HAP-1 (cell line): ENCODE measurements around the gene TOP2B.

Experiments
- DNase-seq, 2 experiments: peaks; one replicate each; pipeline ENCODE4 v3.0.0-alpha.2; 2016 to 2020; ENCODE audit warnings: low spot score in 2 of 2
- H3K27me3 ChIP-seq: fragments of 250-450 bp; sonication (Bioruptor Pico); 2 replicates; pipeline ENCODE4 v1.5.1; 2020; ENCODE audit warnings: low read depth, mild to moderate bottlenecking, moderate library complexity
- H3K36me3 ChIP-seq: fragments of 250-450 bp; sonication (Bioruptor Pico); replicated peaks from 2 replicates; pipeline ENCODE4 v1.5.1; 2020; ENCODE audit warnings: mild to moderate bottlenecking
- H3K4me1 ChIP-seq: fragments of 250-450 bp; sonication (Bioruptor Pico); 2 replicates; pipeline ENCODE4 v1.5.1; 2020; ENCODE audit warnings: mild to moderate bottlenecking
- H3K4me3 ChIP-seq: fragments of 250-450 bp; sonication (Bioruptor Pico); 2 replicates; pipeline ENCODE4 v1.5.1; 2020; ENCODE audit warnings: mild to moderate bottlenecking, moderate library complexity
- H3K9me3 ChIP-seq: fragments of 250-450 bp; sonication (Bioruptor Pico); 2 replicates; pipeline ENCODE4 v1.5.1; 2020; ENCODE audit warnings: mild to moderate bottlenecking, moderate library complexity
- in situ Hi-C: fragments of 300-500 bp; cut with MboI; formaldehyde crosslinking; loops from 3 replicates; pipeline ENCODE4 v1.14.3; 2020; ENCODE audit warnings: low sequenced_read_pairs, inconsistent platforms, mixed read lengths

TOP2B gene

DNA sequence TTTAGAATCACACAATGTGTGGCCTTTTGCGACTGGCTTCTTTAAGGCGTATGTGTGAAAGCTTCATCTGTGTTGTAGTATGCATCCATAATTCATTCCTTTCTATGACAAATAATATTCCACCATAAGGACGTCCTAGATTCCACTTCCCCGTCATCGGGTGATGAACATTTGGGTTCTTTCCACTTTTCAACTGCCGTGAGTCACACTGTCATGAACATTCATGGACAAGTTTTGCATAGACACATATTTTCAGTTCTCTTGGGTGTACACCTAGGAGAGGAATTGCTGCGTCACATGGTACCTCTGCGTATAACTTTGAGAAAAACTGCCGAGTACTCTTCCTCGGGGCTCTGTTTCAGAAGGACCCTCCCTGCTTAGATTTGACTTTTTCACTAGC lies 97.3 kb downstream of the TOP2B start:
- in situ Hi-C loops = no loop called here
- no peaks in the 10 kb centered on the region for H3K9me3 ChIP-seq
- H3K4me3 ChIP-seq = no peak overlapping the region
- no peaks in the 10 kb centered on the region for H3K27me3 ChIP-seq
- H3K4me1 ChIP-seq = no peaks in the 10 kb centered on the region; the same call in 1 of the 2 replicates
- no peaks in the 10 kb centered on the region for H3K36me3 ChIP-seq
- no peak for DNase-seq

DNA sequence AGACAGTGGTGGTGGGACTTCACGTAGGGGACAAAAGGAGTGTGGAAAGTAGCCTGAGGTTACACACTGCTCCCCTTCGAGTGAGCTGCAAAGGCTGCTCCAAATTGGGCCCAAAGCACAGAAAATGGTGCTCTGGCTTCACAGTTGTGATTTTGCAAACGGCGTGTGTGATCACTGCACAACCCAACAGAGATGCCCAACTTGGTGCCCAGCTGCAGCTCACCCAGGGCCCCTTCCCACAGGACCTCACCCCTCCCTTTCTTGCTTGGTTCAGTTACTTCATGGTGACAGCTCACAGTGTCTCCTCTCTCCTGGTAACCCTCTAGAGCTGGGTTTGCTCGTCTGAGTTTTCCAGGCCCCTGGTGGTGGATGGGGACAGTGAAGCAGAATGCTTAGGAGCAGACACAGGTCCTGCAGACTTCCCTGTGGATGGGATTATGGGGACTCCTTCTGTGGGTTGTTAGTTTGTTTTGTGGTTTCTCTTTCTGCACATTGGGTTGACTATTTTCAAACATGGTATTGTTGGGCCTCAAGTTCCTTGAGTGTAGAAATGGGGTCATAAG lies 98.3 kb downstream of the TOP2B start:
- no peaks in the 10 kb centered on the region for H3K36me3 ChIP-seq
- in situ Hi-C loops = no loop called here
- no peak overlapping the region for H3K4me3 ChIP-seq
- no peaks in the 10 kb centered on the region for H3K9me3 ChIP-seq
- H3K4me1 ChIP-seq = no peaks in the 10 kb centered on the region; the same call in 1 of the 2 replicates
- no peak for DNase-seq
- H3K27me3 ChIP-seq = no peaks in the 10 kb centered on the region

DNA sequence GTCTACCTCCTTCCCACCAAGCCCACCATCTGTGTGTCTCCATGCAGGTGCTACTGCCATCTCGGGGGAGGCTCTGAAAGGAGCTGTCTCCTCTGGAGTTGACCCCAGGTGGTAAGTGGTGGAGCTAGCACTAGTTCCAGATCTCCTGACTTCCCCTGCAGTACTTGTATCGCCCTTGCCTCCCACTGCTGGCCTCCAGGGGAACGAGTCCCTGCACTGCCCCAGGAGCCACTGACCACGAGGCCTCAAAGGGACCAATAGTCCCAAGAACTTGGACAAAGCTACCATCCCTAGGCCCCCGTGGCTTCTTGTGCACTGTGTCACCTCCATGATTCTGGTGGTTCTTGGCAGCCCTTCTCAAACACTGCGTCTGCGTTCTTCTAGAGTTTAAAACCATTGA lies 98.9 kb downstream of the TOP2B start:
- H3K9me3 ChIP-seq = no peaks in the 10 kb centered on the region
- no peaks in the 10 kb centered on the region; the same call in 1 of the 2 replicates for H3K4me1 ChIP-seq
- no peak overlapping the region for H3K4me3 ChIP-seq
- no peak for DNase-seq
- no peaks in the 10 kb centered on the region for H3K36me3 ChIP-seq
- no peaks in the 10 kb centered on the region for H3K27me3 ChIP-seq
- in situ Hi-C loops = no loop called here

DNA sequence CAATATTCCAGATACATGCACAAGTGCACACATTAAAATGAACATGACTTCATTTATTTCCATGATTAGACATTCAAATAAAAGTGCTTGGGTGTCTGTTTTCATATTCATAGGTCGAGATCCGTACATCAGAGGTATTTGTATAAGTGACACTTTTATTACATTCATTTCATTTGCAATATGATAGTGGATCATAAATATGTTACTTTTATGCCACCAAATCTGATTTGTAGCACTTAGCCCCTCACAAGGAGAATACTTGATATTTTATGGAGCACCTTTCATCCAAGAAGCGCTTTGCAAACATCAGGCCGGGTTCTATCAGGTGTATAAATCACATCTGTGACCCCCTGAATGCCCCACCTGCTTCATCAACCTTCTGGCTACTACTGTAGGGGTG lies 100.6 kb downstream of the TOP2B start:
- H3K27me3 ChIP-seq = no peaks in the 10 kb centered on the region
- no peak overlapping the region for H3K4me3 ChIP-seq
- H3K36me3 ChIP-seq = no peaks in the 10 kb centered on the region
- in situ Hi-C loops = no loop called here
- no peaks in the 10 kb centered on the region; the same call in 1 of the 2 replicates for H3K4me1 ChIP-seq
- no peaks in the 10 kb centered on the region for H3K9me3 ChIP-seq
- DNase-seq = no peak

DNA sequence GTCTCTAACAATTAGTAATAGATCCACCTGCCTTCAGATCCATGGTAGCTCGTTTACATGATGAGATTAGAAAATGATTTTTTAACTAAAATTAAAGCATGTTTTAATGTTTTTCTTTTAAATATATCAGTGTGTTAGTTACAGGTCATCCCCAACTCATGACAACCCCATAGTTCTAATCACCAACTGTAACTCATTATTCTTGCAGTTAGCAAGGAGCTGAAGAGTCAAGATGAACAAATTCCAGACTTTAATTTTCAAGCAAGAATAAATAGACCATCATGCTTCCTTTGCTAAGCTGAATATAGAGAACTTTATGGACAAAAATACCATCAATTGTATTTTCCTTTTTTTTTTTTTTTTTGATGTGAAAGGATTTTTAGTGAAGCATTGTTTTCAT lies 101.1 kb downstream of the TOP2B start:
- in situ Hi-C loops = no loop called here
- Histone ChIP-seq H3K27me3 (no peaks in the 10 kb centered on the region), H3K4me1 (no peaks in the 10 kb centered on the region; the same call in 1 of the 2 replicates), H3K36me3 (no peaks in the 10 kb centered on the region), H3K9me3 (no peaks in the 10 kb centered on the region), H3K4me3 (no peak overlapping the region)
- DNase-seq = no peak

DNA sequence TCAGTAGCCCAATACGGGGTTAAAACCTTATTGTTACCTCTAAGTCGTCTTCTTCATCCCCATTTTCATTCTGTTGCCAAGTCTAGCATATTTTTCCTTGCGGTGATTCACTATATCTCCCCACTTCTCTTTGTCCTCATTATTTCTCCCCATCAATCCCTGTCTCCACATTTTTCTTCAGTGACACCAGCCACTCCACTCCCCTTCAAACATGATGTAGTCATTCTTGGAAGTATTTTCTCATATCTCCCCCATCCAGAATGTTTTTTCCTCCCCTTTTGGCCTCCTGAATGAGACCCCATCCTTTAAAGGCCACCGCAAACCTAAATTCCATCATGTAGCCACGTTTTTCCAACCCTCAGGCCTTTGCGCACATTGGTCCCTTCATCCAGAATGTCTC lies 105.9 kb downstream of the TOP2B start:
- no peaks in the 10 kb centered on the region for H3K9me3 ChIP-seq
- H3K4me1 ChIP-seq = no peaks in the 10 kb centered on the region; the same call in 1 of the 2 replicates
- no peaks in the 10 kb centered on the region for H3K36me3 ChIP-seq
- in situ Hi-C loops = no loop called here
- H3K4me3 ChIP-seq = no peak overlapping the region
- DNase-seq = no peak
- no peaks in the 10 kb centered on the region for H3K27me3 ChIP-seq

DNA sequence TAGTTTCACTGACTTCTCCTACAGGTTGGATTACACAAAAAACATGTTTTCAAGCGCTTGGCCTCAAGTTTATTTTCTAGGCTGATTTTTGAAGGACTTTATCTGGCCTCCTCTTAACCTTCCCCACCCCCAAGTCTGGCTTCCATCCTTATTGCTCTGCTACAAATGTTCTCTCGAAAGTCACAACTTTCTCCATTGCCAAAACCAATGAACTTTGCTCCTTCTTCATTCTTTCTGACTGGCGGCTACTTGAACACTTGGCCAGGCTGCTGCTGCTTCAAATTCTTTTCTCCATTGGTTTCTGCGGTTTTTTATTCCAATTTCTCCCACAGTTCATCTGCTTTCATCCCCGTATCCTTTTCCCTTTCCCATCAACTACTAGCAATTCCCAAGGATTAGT lies 106.6 kb downstream of the TOP2B start:
- H3K36me3 ChIP-seq = no peaks in the 10 kb centered on the region
- in situ Hi-C loops = no loop called here
- no peak overlapping the region for H3K4me3 ChIP-seq
- H3K9me3 ChIP-seq = no peaks in the 10 kb centered on the region
- no peaks in the 10 kb centered on the region; the same call in 1 of the 2 replicates for H3K4me1 ChIP-seq
- no peaks in the 10 kb centered on the region for H3K27me3 ChIP-seq
- DNase-seq = no peak

DNA sequence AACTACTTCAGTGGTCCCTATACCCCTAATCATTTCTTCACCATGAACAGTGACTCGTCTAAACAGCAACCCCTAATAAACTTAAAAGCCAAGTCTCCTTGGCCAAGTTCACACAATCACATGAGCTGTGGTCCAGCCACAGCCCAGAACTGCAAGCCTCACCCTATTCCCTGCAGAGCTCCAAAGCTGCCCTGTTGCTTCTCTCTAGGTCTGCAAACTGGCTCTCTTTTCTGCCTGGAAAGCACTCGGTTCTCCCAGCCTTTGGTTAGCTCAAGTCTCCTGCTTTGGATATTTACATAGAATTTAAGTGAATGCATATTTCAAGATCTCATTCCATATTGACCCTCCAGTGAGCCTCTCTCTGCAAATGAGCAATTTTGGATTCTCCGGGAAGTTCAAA lies 107.0 kb downstream of the TOP2B start:
- H3K36me3 ChIP-seq = no peaks in the 10 kb centered on the region
- no peaks in the 10 kb centered on the region for H3K9me3 ChIP-seq
- in situ Hi-C loops = no loop called here
- no peaks in the 10 kb centered on the region for H3K27me3 ChIP-seq
- no peaks in the 10 kb centered on the region; the same call in 1 of the 2 replicates for H3K4me1 ChIP-seq
- no peak overlapping the region for H3K4me3 ChIP-seq
- no peak for DNase-seq

DNA sequence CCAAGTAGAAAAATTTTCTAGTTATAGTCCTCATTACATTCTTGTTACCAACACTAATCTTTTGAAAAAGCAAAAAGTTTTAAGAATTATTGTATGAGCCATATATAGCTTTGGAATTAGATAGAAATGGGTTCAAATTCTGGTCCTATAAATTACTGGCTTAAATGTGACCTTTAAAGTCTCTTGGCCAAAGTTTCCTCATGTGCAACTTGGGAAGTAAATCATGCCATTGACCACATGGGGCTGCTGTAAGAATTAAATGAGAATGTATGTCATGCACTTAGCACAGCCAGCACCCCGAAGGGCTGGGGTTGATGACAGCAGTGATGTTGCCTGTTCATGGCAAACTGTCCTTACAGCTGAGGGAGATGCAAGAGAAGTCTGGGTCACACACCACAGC lies 108.3 kb downstream of the TOP2B start:
- Histone ChIP-seq H3K4me1 (no peaks in the 10 kb centered on the region), H3K4me3 (no peak overlapping the region), H3K9me3 (no peaks in the 10 kb centered on the region), H3K36me3 (no peaks in the 10 kb centered on the region), H3K27me3 (no peaks in the 10 kb centered on the region)
- in situ Hi-C loops = no loop called here
- DNase-seq = no peak

DNA sequence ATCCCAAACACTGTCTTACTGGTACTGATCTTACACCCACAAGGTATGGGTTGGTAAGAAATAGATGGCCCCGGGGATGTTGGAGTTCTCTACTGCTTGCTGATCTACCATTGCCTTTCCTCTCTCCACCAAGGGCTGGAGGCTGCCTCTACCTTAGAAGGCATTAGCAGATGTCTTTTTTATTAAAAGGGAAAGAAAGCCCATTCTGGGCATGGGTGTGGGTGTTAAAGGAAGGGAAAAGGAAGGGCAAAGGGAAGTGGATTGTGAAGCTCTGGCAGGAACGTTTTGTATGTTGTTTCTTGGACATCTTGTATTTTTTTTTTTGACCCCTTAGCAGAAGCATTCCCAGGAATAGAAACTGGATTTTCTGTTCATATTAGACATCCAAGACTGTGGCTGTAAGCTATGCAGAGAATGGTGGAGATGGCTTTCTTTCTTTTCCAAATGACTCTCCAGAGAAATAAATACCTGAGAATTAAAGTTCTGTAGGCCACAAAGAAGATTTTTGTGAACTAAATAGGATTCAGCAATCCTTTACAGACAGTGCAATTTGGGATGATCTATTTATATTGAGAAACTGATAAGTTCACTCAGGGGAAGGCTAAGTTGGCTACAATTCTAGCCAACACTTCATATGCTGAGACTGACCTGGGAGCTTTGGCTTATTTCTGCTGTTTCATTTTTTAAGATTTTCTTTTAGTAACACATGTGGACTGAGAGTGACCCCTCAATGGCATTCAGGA lies 108.8 kb downstream of the TOP2B start:
- no peaks in the 10 kb centered on the region for H3K27me3 ChIP-seq
- no peaks in the 10 kb centered on the region for H3K36me3 ChIP-seq
- no peaks in the 10 kb centered on the region for H3K9me3 ChIP-seq
- no peak for DNase-seq
- no peaks in the 10 kb centered on the region for H3K4me1 ChIP-seq
- no peak overlapping the region for H3K4me3 ChIP-seq
- in situ Hi-C loops = no loop called here

DNA sequence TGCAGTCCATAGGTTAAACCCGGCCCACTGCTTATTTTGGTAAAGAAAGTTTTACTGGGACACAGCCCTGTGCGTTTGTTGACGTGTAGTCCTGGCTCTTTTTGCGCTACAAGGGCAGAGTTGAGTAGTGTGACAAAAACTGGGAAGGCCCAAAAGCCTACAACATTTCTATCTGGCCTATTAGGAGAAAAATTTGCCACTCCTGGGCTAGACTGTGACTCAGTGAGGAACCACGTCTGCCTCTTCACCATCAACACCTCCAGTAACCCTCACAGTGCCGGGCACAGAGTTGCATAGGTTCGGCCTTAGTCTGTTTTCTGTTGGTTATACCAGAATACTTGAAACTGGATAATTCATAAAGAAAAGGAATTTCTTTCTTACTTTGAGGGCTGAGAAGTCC lies 110.3 kb downstream of the TOP2B start:
- Histone ChIP-seq H3K9me3 (no peaks in the 10 kb centered on the region), H3K4me3 (no peak overlapping the region), H3K4me1 (no peaks in the 10 kb centered on the region), H3K36me3 (no peaks in the 10 kb centered on the region), H3K27me3 (no peaks in the 10 kb centered on the region)
- in situ Hi-C loops = no loop called here
- DNase-seq = no peak

DNA sequence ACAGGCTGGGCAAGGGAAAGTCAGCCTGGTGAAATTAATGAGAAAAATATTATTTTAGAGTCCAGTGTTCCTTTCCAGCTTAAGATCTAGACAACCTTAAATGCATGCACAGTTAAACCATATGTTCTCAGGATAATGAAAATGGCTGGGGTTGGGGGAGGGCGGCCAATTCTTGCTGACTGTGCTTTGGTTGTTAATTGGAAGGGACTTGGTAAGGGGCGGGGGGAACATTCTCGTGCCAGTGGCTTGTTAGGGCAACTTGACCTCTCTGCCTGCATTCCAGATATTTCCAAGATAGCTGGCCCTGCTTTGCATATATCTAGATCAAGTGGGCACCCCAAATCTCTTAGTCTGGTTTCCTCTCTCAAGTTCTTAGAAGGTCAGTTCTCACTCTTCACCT lies 112.5 kb downstream of the TOP2B start:
- H3K4me1 ChIP-seq = no peaks in the 10 kb centered on the region
- H3K4me3 ChIP-seq = no peak overlapping the region
- H3K9me3 ChIP-seq = no peaks in the 10 kb centered on the region
- H3K36me3 ChIP-seq = no peaks in the 10 kb centered on the region
- DNase-seq = no peak
- in situ Hi-C loops = no loop called here
- H3K27me3 ChIP-seq = no peaks in the 10 kb centered on the region

DNA sequence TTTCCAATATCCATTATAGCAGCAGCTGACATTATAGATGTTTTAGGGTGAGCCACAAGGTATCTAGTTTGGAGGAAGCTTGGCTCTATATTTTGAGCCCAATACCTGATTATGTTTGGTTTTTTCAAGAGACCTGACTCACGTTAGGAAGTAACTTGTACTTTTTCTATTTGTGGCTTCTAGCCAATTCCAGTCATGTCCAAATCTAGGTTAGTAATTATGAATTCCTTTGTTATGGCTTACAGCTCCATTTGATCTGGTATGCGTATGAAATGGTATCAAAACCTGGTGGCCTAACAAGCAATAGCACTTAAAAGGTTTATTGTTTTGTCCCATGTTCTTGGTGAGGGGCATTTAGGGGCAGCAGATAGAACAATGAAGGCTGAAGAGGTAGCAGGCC lies 115.9 kb downstream of the TOP2B start:
- no peak for DNase-seq
- in situ Hi-C loops = no loop called here

DNA sequence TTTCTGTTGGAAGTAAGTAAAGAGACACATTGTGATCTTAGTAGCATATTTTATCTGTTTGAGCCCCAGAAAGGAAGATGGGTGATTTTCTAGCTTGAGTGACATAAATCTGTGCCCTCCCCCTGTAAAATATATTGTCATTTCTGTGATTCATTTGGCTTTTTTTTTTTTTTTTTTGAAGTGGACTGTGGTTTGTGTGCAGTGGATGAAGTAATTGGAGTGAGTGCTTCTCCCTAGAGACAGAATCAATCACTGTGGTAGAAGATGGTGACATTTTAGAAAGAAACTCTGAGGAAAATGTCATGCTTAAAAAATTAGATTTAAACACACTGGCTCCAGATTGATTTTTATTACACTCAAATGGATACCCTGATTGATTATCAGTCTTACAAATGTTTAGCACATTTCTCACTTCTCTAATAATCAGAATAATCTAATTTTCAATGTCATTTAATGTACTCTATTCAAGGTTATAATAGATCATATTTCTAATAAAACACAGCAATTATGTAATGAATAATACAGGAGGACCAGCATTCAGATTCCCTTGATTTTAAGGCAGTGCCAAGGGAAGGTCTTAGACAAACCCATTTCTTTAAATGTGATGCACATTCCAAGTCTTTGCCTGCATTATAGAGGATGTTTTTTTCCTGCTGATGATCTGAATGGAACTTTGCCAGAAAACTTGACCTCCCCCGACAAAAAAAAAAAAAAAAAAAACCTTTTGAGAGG lies 116.6 kb downstream of the TOP2B start:
- no peaks in the 10 kb centered on the region for H3K9me3 ChIP-seq
- no peak overlapping the region for H3K4me3 ChIP-seq
- DNase-seq = no peak
- no peaks in the 10 kb centered on the region for H3K4me1 ChIP-seq
- H3K36me3 ChIP-seq = no peaks in the 10 kb centered on the region
- no peaks in the 10 kb centered on the region for H3K27me3 ChIP-seq
- in situ Hi-C loops = no loop called here

More for the DNA sequence above, 115.9 kb downstream of the TOP2B start:
- Histone ChIP-seq H3K27me3 (no peaks in the 10 kb centered on the region), H3K4me3 (no peak overlapping the region), H3K36me3 (no peaks in the 10 kb centered on the region), H3K9me3 (no peaks in the 10 kb centered on the region), H3K4me1 (no peaks in the 10 kb centered on the region)
